Left renal pelvis (tissue), 4 donors: ENCODE data around the gene LDHB. TPM values are rescaled to one million over a fixed set of nuclear protein-coding genes. Genes with fewer than 3 reads are reported as not detected.
A peak's percentile ranks its signal among the peaks of the same experiment; 100 is the strongest.
"Not testable (repeated sequence)": the region's sequence is repeated elsewhere in the genome, so short reads cannot be mapped to it uniquely, and the experiment has no call there.

Experiments
- DNase-seq, 4 donors: peaks; one replicate each; pipeline ENCODE4 v3.0.0-alpha.2; 2013; ENCODE audit warnings: low read depth in 4 of 4, low spot score in 3 of 4
- polyA plus RNA-seq, 4 donors: library from polyadenylated mRNA; unstranded; fragments of 120-200 nt; gene quantifications; one replicate each; pipeline ENCODE4 v1.2.1, GENCODE V29; 2013; ENCODE audit not compliant: insufficient read length in 4 of 4

The LDHB gene
- polyA plus RNA-seq, 4 donors: 509 to 1,655 (median 1,413) TPM

GRCh38 chr12:21614506-21614905 lies 43.1 kb downstream of the LDHB start:
- no peak for DNase-seq

- no peak for DNase-seq
These were observed 43.7 kb downstream of the LDHB start for GRCh38 chr12:21613931-21614330.

- no peak for DNase-seq
These were observed 49.4 kb downstream of the LDHB start for GRCh38 chr12:21608196-21608595.

GRCh38 chr12:21607701-21608100 lies 49.9 kb downstream of the LDHB start:
- DNase-seq: peak in 1 of 4 donors; percentile 4

GRCh38 chr12:21606175-21606574 lies 51.5 kb downstream of the LDHB start:
- no peak for DNase-seq

- DNase-seq: no peak
These were observed 53.2 kb downstream of the LDHB start, which contains the start of gene GYS2 for GRCh38 chr12:21604245-21605101. GYS2 (minus strand) TSS chr12:21604847; CDS start chr12:21604592, 255 bp downstream.

- DNase-seq: no peak
These were observed 54.9 kb downstream of the LDHB start for GRCh38 chr12:21602774-21603173.

GRCh38 chr12:21600196-21600595 lies 57.4 kb downstream of the LDHB start:
- DNase-seq: no peak

- no peak for DNase-seq
These were observed 58.3 kb downstream of the LDHB start for GRCh38 chr12:21599143-21599999.

- DNase-seq: no peak
These were observed 59.0 kb downstream of the LDHB start for GRCh38 chr12:21598651-21599050.

- DNase-seq: not testable (repeated sequence)
These were observed 62.3 kb downstream of the LDHB start for GRCh38 chr12:21595356-21595755.

- no peak for DNase-seq
These were observed 72.2 kb downstream of the LDHB start for GRCh38 chr12:21585485-21585884.

Other genes with a start within 250 kb of the LDHB start
- gene PYROXD1, start 220.2 kb downstream of the LDHB start, polyA plus RNA-seq: 10 to 100 TPM; 14.1 to 22.2 (median 20.4) TPM
- 10 to 100 TPM; 30.1 to 38.5 (median 34.9) TPM for gene RECQL, start 156.2 kb downstream of the LDHB start, polyA plus RNA-seq
- gene GOLT1B, start 156.1 kb downstream of the LDHB start, polyA plus RNA-seq: 10 to 100 TPM; 38.6 to 60.9 (median 48.9) TPM
- 10 to 100 TPM in 3 of 4 donors, under 1 TPM in 1; 0.81 to 22.6 (median 15.3) TPM for gene SPX, start 131.5 kb downstream of the LDHB start, polyA plus RNA-seq
- under 1 TPM in 3 of 4 donors, not detected in 1; 0.10 to 0.32 (median 0.17) TPM for gene GYS2, start 53.0 kb downstream of the LDHB start, polyA plus RNA-seq
- 10 to 100 TPM; 15.6 to 22.9 (median 17.2) TPM for gene KCNJ8, start 116.9 kb upstream of the LDHB start, polyA plus RNA-seq